OCI-LY7 (cell line): ENCODE measurements around the gene INO80E. TPM values are rescaled to one million over a fixed set of nuclear protein-coding genes. Genes with fewer than 3 reads are reported as not detected.

Source experiments
- BruUV-seq: library from RNA; stranded (reverse); fragments of 400-500 nt; replicated peaks from 2 replicates; lab custom pipeline; 2021; lab: Mats Ljungman, UMichigan
- CTCF ChIA-PET: fragments of 300-600 bp; sonication (Branson Sonifier 250); formaldehyde crosslinking; loops from one replicate; lab custom pipeline; 2022; ENCODE audit warnings: antibody characterized with exemption; ENCODE audit not compliant: unreplicated experiment; lab: Charles Lee
- POLR2A ChIA-PET: fragments of 300-600 bp; sonication (Branson Sonifier 250); formaldehyde crosslinking; loops from one replicate; lab custom pipeline; 2022; ENCODE audit warnings: antibody characterized with exemption; lab: Charles Lee
- DNase-seq: peaks from one replicate; pipeline ENCODE4 v3.0.0-alpha.2; 2015; ENCODE audit warnings: low spot score
- H2AFZ ChIP-seq: fragments of 200-600 bp; sonication (generic), shearing (Covaris generic); 2 replicates; pipeline ENCODE4 v1.6.1; 2014; ENCODE audit warnings: mild to moderate bottlenecking, antibody characterized with exemption, low read length, moderate library complexity
- H3K27ac ChIP-seq: fragments of 200-600 bp; sonication (generic); 2 replicates; pipeline ENCODE4 v1.5.1; 2014; ENCODE audit warnings: mixed run types, low read depth, mild to moderate bottlenecking, moderate library complexity, low read length, inconsistent platforms; ENCODE audit not compliant: poor library complexity, severe bottlenecking
- H3K36me3 ChIP-seq: fragments of 200-600 bp; sonication (generic); 2 replicates; pipeline ENCODE4 v1.6.1; 2014; ENCODE audit warnings: mild to moderate bottlenecking, antibody characterized with exemption, low read length, moderate library complexity, mixed read lengths; ENCODE audit not compliant: insufficient read depth
- H3K4me1 ChIP-seq: fragments of 200-600 bp; sonication (generic); 2 replicates; pipeline ENCODE4 v1.5.1; 2014; ENCODE audit warnings: mild to moderate bottlenecking, low read length; ENCODE audit not compliant: insufficient read depth, poor library complexity, severe bottlenecking
- H3K4me2 ChIP-seq: fragments of 200-600 bp; sonication (generic); 2 replicates; pipeline ENCODE4 v1.6.1; 2014; ENCODE audit warnings: mild to moderate bottlenecking, low read length
- H3K4me3 ChIP-seq: fragments of 200-600 bp; sonication (generic); 2 replicates; pipeline ENCODE4 v1.5.1; 2014; ENCODE audit warnings: mild to moderate bottlenecking, low read depth, low read length; ENCODE audit not compliant: poor library complexity, severe bottlenecking
- H3K79me2 ChIP-seq: fragments of 200-600 bp; sonication (generic); 2 replicates; pipeline ENCODE4 v1.6.1; 2016; ENCODE audit warnings: low read depth, mild to moderate bottlenecking, low read length, moderate library complexity, mixed read lengths; ENCODE audit not compliant: insufficient read depth
- H3K9me2 ChIP-seq: fragments of 200-600 bp; sonication (generic); 2 replicates; pipeline ENCODE4 v1.6.1; 2016; ENCODE audit warnings: mild to moderate bottlenecking, low read length, mixed read lengths; ENCODE audit not compliant: insufficient read depth
- H3K9me3 ChIP-seq: fragments of 200-600 bp; sonication (generic); 2 replicates; pipeline ENCODE4 v1.6.1; 2014; ENCODE audit warnings: mild to moderate bottlenecking, mixed run types, low read length, mixed read lengths
- H4K20me1 ChIP-seq: fragments of 200-600 bp; sonication (generic); 2 replicates; pipeline ENCODE4 v1.6.1; 2014; ENCODE audit warnings: mild to moderate bottlenecking, antibody characterized with exemption, low read length, moderate library complexity, mixed read lengths; ENCODE audit not compliant: insufficient read depth
- EZH2phosphoT487 ChIP-seq: fragments of 200-600 bp; sonication (generic); IDR thresholded peaks from 2 replicates; pipeline ENCODE4 v1.6.1; 2018; ENCODE audit warnings: low read depth, borderline replicate concordance, mild to moderate bottlenecking, mixed run types, antibody characterized with exemption, low read length, moderate library complexity, mixed read lengths
- intact Hi-C: fragments of 100-400 bp; cut with micrococcal nuclease; formaldehyde crosslinking; loops from one replicate; pipeline ENCODE4 v1.10.0; 2022; ENCODE audit not compliant: unreplicated experiment
- total RNA-seq, 2 experiments: library from RNA; depleted of rRNA in 1 of 2; stranded (reverse); fragments of >200 nt in 1 of 2; shearing (Covaris generic) in 1 of 2; gene quantifications; 2 replicates each; pipeline ENCODE4 v1.2.3, GENCODE V29; 2014 to 2022
- TF ChIP-seq, protein P1 (sequence below): fragments of 200-600 bp; sonication (generic); conservative IDR thresholded peaks from 2 replicates; pipeline ENCODE4 v1.5.1; 2014; ENCODE audit warnings: mild to moderate bottlenecking, antibody characterized with exemption, low read length, moderate library complexity, mixed read lengths

The INO80E gene
- total RNA-seq, 2 experiments from 2014 or later, result 88.0 to 129 TPM

GRCh38 chr16:29982560-29983419 is 13.3 kb upstream of the INO80E start:
- H3K4me1 ChIP-seq, result no peaks in the 10 kb centered on the region
- H3K9me3 ChIP-seq, result no peaks in the 10 kb centered on the region
- H3K79me2 ChIP-seq, result no peaks in the 10 kb centered on the region
- ChIA-PET CTCF (no interaction called here), POLR2A (interaction anchor here (1.1 kb wide), 2 partner anchors 10 to 164 kb away, joined by 4 to 7 read pairs; partner anchors contain the start of gene TAOK2)
- no peaks in the 10 kb centered on the region for H4K20me1 ChIP-seq
- no peaks in the 10 kb centered on the region for H3K9me2 ChIP-seq
- intact Hi-C loops, result no loop called here
- peaks cover 100% of the 10 kb centered on the region for H3K36me3 ChIP-seq
- DNase-seq, result no peak
- no TSS peak for BruUV-seq
- no peak overlapping the region for H2AFZ ChIP-seq
- no peak overlapping the region for H3K27ac ChIP-seq
- H3K4me2 ChIP-seq, result no peak overlapping the region
- H3K4me3 ChIP-seq, result no peak overlapping the region
- TF ChIP-seq, protein P1, sequence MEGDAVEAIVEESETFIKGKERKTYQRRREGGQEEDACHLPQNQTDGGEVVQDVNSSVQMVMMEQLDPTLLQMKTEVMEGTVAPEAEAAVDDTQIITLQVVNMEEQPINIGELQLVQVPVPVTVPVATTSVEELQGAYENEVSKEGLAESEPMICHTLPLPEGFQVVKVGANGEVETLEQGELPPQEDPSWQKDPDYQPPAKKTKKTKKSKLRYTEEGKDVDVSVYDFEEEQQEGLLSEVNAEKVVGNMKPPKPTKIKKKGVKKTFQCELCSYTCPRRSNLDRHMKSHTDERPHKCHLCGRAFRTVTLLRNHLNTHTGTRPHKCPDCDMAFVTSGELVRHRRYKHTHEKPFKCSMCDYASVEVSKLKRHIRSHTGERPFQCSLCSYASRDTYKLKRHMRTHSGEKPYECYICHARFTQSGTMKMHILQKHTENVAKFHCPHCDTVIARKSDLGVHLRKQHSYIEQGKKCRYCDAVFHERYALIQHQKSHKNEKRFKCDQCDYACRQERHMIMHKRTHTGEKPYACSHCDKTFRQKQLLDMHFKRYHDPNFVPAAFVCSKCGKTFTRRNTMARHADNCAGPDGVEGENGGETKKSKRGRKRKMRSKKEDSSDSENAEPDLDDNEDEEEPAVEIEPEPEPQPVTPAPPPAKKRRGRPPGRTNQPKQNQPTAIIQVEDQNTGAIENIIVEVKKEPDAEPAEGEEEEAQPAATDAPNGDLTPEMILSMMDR, result no peak
- TF ChIP-seq EZH2phosphoT487, result no peak

GRCh38 chr16:29983420-29984136 is 12.5 kb upstream of the INO80E start:
- ChIA-PET POLR2A (no interaction called here), CTCF (no interaction called here)
- Histone ChIP-seq H3K9me2 (no peaks in the 10 kb centered on the region), H3K79me2 (no peaks in the 10 kb centered on the region), H3K4me3 (no peak overlapping the region), H4K20me1 (no peaks in the 10 kb centered on the region), H3K9me3 (no peaks in the 10 kb centered on the region), H2AFZ (no peak overlapping the region), H3K4me2 (no peak overlapping the region), H3K27ac (no peak overlapping the region), H3K36me3 (peaks cover 99% of the 10 kb centered on the region), H3K4me1 (no peaks in the 10 kb centered on the region)
- no TSS peak for BruUV-seq
- TF ChIP-seq EZH2phosphoT487, result no peak
- TF ChIP-seq, protein P1, result no peak
- DNase-seq, result no peak
- intact Hi-C loops, result no loop called here
